HuH-7 (cell line): ENCODE results near the gene TYRO3.
A peak's percentile ranks its signal among the peaks of the same experiment; 100 is the strongest.
"Not testable (repeated sequence)": the region's sequence is repeated elsewhere in the genome, so short reads cannot be mapped to it uniquely, and the experiment has no call there.

Experiments
- DNase-seq: peaks from one replicate; pipeline ENCODE4 v3.0.0; 2011; ENCODE audit warnings: low spot score

TYRO3 gene

GRCh38 chr15:41554343-41554742, 4.7 kb upstream of the TYRO3 start:
- no peak for DNase-seq

- no peak for DNase-seq
These were observed 4.1 kb upstream of the TYRO3 start for GRCh38 chr15:41554915-41555314.

- DNase-seq, result no peak
These were observed 2.3 kb upstream of the TYRO3 start for GRCh38 chr15:41556677-41557076.

- DNase-seq, result peak; percentile 76
These were observed 1.2 kb upstream of the TYRO3 start for GRCh38 chr15:41557673-41558399.

GRCh38 chr15:41559239-41559782, 299 bp downstream of the TYRO3 start:
- DNase-seq, result no peak

- no peak for DNase-seq
These were observed 1.5 kb downstream of the TYRO3 start for GRCh38 chr15:41560572-41560874.

- DNase-seq, result no peak
These were observed 2.2 kb downstream of the TYRO3 start for GRCh38 chr15:41561104-41561776.

- no peak for DNase-seq
These were observed 2.7 kb downstream of the TYRO3 start for GRCh38 chr15:41561777-41562145.

- DNase-seq, result no peak
These were observed 3.2 kb downstream of the TYRO3 start for GRCh38 chr15:41562244-41562643.

GRCh38 chr15:41562784-41563198, 3.8 kb downstream of the TYRO3 start:
- no peak for DNase-seq

- no peak for DNase-seq
These were observed 5.4 kb downstream of the TYRO3 start for GRCh38 chr15:41564286-41564959.

- DNase-seq, result no peak
These were observed 6.0 kb downstream of the TYRO3 start for GRCh38 chr15:41564960-41565502.

GRCh38 chr15:41565702-41566101, 6.7 kb downstream of the TYRO3 start:
- DNase-seq, result no peak

GRCh38 chr15:41566121-41566885, 7.3 kb downstream of the TYRO3 start:
- DNase-seq, result no peak

- no peak for DNase-seq
These were observed 8.2 kb downstream of the TYRO3 start for GRCh38 chr15:41567261-41567660.

- no peak for DNase-seq
These were observed 8.8 kb downstream of the TYRO3 start for GRCh38 chr15:41567862-41568261.

GRCh38 chr15:41568350-41569017, 9.5 kb downstream of the TYRO3 start:
- DNase-seq, result peak; percentile 71

- DNase-seq, result not testable (repeated sequence)
These were observed 10.2 kb downstream of the TYRO3 start for GRCh38 chr15:41569232-41569631.

- DNase-seq, result no peak
These were observed 11.8 kb downstream of the TYRO3 start for GRCh38 chr15:41570764-41571163.

GRCh38 chr15:41571948-41572347, 12.9 kb downstream of the TYRO3 start:
- DNase-seq, result no peak

GRCh38 chr15:41572866-41573265, 13.9 kb downstream of the TYRO3 start:
- DNase-seq, result no peak

- no peak for DNase-seq
These were observed 14.4 kb downstream of the TYRO3 start for GRCh38 chr15:41573396-41573795.
